Measurements from ENCODE around the gene EPHB2. TPM values are rescaled to one million over a fixed set of nuclear protein-coding genes. Genes with fewer than 3 reads are reported as not detected.

The EPHB2 gene
- total RNA-seq, 1 donor from 2014 or later = 21.4 TPM

GRCh38 chr1:22781483-22781882 lies 70.8 kb downstream of the EPHB2 start:
- DNase-seq = no peak

GRCh38 chr1:22782406-22782805 lies 71.8 kb downstream of the EPHB2 start:
- DNase-seq = no peak

- DNase-seq = no peak
Observed at GRCh38 chr1:22784317-22784716, 73.7 kb downstream of the EPHB2 start.

- no peak for DNase-seq
Observed at GRCh38 chr1:22784737-22785136, 74.1 kb downstream of the EPHB2 start.

DNA sequence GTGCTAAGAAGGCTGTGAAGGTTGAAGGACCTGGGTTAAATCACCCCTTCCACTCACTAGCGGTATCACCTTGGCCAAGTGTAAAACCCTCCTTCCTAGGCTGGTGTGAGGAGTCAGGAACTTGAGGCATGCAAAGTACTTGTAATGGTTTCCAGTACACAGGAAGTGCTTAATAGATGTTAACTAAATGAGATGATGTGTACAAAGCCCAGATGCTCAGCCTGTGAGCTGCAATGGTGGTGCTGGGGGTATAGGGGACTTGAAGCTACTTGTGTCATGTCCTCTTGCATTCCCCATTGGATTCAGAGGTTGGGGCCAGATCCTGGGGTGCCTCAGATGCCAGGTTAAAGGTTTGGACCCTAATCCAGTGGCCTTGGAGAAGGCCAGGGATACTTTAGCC lies 75.5 kb downstream of the EPHB2 start:
- DNase-seq = no peak

DNA sequence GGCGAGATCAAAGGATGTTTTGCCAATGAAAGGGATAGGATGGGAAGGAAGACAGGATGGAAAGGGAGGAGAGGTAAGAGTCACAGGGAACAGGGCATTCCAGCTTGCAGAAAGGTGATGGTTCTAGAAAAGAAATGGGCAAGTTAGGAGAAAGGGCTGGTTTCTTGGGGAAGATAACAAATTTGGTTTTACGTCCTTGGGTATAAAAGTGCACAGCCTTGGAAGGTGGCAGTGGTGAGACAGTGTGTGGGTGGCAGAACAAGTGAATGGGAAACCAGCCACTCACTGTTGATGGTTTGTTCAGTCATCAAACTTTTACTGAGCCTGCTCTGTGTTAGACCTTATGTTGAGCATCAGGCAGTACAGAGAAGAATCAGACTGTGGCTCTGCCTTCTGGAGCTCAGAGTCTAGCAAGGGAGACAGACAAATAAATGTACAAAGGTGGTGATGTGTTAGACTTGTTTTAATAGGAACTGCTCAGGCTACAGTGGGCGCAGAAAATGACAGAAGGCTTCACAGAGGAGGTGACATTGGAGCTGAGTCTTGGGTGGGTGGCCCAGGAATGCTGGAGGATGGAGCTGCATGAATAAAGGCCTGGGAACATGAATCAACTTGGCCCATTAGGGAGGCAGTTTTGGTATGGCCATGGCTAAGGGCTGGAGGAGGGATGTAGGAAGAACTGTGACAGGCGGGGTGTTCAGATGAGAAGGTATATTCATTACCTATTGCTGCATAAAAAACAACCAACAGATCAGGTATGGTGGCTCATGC lies 76.3 kb downstream of the EPHB2 start:
- no peak for DNase-seq

DNA sequence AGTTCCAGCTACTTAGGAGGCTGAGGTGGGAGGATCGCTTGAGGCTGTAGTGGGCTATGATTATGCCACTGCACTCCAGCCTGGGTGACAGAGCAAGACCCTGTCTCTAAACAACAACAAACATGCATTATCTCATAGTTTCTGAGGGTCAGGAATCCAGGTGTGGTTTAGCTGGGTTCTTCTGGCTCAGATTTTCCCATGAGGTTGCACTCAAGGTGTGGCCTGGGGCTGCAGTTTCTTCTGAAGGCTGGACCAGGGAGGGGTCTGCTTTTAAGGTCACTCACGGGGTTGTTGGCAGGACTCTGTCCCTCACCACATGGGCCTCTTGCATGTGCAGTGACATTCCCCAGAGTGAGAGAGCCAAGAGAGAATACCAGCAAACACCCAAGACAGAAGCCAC lies 77.0 kb downstream of the EPHB2 start:
- DNase-seq = no peak

DNA sequence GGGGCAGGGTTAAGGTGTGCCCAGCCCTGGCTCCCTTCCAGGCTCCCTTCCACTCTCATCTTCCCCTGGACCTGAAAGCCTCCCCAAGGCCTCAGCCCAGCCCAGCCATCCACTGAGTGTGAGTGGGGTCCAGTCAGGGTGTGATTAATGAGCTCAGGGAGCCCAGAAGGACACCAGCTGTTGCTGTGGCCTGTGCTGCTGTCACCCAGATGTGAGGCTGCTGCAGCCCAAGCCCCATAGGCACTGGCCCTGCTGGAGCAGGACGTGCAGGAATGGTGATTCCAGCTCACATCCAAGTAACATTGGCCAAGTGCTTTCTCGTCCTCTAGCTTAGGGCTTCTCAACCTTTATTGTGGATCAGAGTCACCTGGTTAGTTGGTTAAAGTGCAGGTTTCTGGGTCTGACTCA lies 77.6 kb downstream of the EPHB2 start:
- peak; percentile 59 for DNase-seq

- no peak for DNase-seq
Observed at GRCh38 chr1:22789356-22789994, 78.8 kb downstream of the EPHB2 start.

DNA sequence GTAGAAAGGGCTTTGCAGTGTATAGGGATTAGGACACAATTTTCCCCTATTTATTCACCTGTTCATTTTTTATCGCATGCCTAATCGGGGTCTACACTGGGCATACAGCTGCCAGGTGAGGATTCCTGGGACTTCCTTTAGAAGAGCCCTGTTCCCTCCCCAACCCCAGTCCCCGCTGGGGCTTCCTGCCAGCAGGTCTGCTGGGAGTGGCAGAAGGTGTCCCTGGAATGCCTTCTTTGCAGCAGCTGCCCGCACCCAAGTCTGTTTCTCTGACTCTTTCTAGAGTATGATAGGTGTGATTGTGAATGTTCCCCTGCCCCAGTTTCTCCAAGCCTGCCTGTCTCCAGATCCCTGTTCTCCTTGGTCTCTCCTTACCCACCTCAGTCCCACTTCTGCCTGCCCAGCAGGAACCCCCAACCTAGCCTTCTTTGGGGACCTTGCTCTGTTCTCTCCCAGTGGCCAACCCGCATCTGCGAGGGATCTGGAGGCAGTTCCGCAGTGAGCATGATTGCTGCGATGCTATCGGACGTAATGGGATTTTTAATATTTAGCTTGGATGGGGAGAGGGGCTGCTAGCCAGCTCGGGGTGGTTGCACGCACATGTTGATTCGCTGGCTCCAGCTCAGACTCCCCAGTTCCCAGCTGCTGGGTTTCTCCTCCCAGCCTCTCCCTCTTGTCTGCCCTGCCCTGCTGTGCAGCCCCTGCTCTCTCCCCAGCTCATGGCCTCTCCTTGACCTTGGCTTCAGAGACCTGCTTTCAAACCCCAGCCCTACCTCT lies 79.8 kb downstream of the EPHB2 start:
- peak; percentile 82 for DNase-seq

DNA sequence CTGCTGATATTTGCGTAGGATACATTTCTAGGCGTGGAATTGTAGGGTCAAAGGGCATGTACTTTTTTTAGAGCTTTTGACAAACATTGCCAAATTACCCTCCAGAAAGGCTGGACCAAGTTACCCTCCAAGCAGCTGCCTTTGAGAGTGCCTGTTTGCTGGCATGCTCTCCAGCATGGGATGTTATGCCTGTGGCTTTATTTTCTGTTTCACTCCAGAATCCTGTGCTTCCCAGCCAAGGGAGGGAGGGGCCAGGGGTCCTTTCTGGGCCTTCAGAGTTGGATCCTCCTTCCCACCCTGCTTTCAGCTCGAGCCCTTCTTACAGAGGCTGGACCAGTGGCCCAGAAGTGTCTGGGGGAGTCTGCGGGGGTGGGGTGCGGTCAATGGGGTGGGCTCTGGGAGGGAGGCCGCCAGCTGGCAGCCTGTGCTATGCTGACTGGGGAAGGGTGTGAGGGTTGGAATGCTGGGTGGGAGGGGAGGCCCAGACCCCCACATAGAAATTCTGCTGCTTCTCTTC lies 81.2 kb downstream of the EPHB2 start:
- DNase-seq = peak; percentile 88

- no peak for DNase-seq
Observed at GRCh38 chr1:22792396-22793160, 81.9 kb downstream of the EPHB2 start.

DNA sequence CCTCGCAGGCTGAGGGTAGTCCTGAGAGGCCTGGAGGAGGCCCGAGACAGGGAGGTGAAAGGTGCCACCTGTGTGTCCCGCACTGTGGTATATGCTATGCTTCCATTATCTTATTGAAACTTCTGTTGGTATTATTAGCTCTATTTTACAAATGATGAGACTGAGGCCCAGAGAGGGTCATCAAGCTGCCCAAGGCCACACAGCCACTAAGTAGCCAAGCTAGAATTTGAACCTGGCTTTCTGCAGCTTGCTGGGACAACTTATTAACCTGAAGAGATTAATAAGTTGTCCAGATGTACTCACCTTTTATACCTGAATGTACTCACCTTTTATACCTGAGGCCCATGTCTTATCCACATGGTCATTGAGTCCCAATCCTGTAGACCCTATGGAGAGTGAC lies 83.0 kb downstream of the EPHB2 start:
- DNase-seq = no peak

- peak; percentile 94 for DNase-seq
Observed at GRCh38 chr1:22794647-22795365, 84.2 kb downstream of the EPHB2 start.

- DNase-seq = no peak
Observed at GRCh38 chr1:22795366-22795714, 84.7 kb downstream of the EPHB2 start.

- DNase-seq = no peak
Observed at GRCh38 chr1:22796642-22797041, 86.0 kb downstream of the EPHB2 start.

DNA sequence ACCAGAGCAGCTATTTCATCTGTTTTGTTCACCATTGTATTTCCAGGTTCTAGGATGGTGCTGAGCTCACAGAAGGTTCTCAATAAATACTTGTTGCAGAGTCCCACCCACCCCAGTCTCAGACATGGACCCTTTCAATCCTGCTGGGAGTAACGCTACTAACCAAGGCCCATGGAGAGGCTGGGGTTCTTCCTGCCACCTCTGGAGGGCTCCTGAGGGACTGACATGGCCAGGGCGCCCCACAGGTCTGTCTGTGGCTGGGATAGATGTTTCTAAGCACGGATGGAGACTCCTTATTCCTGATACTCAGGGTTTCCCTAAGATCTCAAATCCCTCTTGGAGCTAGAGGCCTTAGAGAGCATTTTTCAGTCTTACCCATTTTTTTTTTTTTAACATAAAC lies 87.4 kb downstream of the EPHB2 start:
- DNase-seq = no peak

- no peak for DNase-seq
Observed at GRCh38 chr1:22799971-22800370, 89.3 kb downstream of the EPHB2 start.

GRCh38 chr1:22800629-22801028 lies 90.0 kb downstream of the EPHB2 start:
- DNase-seq = no peak

DNA sequence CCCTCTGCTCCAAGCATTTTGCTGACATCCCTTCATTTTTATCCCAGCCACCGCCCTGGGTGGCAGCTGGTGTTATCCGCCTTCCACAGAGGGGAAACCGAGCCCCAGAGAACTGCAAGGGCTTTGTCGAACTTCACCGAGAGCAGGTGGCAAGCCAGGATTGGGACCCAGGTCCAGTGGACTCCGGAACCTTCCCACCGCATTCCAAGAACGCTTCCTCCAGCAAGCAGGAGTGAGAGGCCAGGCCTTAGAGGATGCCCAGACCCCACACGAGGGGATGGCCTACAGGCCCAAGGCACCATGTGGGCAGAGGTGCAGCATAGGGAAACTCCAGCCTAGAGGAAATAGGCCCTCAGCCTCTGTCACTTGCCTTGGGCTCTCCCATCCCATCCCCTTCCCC lies 90.7 kb downstream of the EPHB2 start:
- DNase-seq = no peak

DNA sequence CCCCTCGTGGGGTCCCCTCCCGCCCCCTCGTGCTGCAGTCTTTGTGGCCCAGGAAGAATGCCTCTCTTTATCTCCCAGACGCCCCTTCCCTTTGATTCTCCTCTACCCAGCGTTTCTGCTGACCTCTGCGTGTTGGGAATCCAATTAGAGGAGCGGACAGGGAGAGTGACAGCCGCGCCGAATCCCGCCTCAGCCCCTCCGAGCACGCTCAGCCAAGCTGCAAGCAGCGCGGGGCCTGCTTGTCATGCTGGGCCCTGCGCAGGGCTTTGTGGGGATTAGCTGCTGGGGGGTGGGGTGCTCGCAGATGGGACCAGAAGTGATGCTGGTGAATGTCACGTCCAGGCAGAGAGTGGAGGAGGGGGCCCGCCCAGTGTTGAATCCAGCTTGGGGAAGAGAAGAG lies 91.1 kb downstream of the EPHB2 start:
- DNase-seq = peak; percentile 56

- no peak for DNase-seq
Observed at GRCh38 chr1:22803833-22804232, 93.2 kb downstream of the EPHB2 start.
